PC-9 (cell line): ENCODE data around the gene ZNF212.
"Not testable (repeated sequence)": the region's sequence is repeated elsewhere in the genome, so short reads cannot be mapped to it uniquely, and the experiment has no call there.

Experiments used
- EZH2 ChIP-seq: fragments of 200-600 bp; sonication (generic); IDR thresholded peaks from 2 replicates; pipeline ENCODE4 v1.8.0; 2017; ENCODE audit warnings: antibody characterized with exemption, low read depth
- TF ChIP-seq, protein P1 (sequence below): fragments of 200-600 bp; sonication (generic); conservative IDR thresholded peaks from 2 replicates; pipeline ENCODE4 v1.6.1; 2017; ENCODE audit warnings: mixed run types, antibody characterized with exemption, mild to moderate bottlenecking, moderate library complexity

DNA sequence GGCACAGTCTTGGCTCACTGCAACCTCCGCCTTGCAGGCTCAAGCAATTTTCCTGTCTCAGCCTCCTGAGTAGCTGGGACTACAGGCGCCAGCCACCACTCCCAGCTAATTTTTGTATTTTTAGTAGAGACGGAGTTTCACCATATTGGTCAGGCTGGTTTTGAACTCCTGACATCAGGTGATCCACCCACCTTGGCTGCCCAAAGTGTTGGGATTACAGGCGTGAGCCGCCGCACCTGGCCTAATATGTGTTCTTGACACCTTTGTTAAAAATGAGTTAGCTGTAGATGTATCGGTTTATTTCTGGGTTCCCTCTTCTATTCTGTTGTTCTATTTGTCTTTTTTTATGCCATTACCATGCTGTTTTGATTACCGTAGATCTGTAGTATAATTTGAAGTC, 35.0 kb downstream of the ZNF212 start:
- TF ChIP-seq, protein P1, sequence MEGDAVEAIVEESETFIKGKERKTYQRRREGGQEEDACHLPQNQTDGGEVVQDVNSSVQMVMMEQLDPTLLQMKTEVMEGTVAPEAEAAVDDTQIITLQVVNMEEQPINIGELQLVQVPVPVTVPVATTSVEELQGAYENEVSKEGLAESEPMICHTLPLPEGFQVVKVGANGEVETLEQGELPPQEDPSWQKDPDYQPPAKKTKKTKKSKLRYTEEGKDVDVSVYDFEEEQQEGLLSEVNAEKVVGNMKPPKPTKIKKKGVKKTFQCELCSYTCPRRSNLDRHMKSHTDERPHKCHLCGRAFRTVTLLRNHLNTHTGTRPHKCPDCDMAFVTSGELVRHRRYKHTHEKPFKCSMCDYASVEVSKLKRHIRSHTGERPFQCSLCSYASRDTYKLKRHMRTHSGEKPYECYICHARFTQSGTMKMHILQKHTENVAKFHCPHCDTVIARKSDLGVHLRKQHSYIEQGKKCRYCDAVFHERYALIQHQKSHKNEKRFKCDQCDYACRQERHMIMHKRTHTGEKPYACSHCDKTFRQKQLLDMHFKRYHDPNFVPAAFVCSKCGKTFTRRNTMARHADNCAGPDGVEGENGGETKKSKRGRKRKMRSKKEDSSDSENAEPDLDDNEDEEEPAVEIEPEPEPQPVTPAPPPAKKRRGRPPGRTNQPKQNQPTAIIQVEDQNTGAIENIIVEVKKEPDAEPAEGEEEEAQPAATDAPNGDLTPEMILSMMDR = not testable (repeated sequence)
- TF ChIP-seq EZH2 = not testable (repeated sequence)
